A204.1 (cell line): ENCODE results near the gene DIP2C.
"Not testable (repeated sequence)": the region's sequence is repeated elsewhere in the genome, so short reads cannot be mapped to it uniquely, and the experiment has no call there.

Experiments used
- FAIRE-seq: peaks from 2 replicates; lab custom pipeline; 2012; peaks lifted over from hg19 to GRCh38; lab: Jason Lieb, UNC

Gene DIP2C

DNA sequence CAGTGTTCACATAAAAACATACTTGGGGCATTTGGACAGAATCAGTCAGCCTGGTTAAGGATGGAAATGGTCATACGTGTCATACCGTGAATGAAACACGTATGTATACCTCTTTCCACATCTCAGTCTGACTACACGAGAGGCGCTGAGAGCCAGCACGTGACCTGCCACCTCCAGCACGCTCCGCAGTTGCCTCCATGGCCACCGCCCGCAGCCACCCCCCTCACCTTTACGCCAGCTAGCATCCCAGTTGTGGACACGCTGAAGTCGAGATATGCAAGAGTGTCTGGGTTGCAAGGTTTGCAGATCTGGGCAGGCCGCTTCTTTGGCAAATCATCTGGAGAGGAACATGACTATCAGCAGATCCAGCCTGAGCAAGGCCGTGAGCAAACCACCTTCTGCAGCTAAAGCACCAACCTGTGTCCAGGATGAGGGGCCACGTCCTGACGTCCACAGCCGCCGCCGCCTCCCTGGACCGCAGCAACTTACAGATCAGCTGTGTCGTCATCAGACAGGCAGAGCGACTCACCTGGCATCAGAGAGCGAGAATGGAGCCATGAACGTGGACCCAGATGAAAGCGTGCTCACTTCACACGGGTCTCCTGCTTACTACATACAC is 344.8 kb downstream of the DIP2C start:
- no peak for FAIRE-seq

DNA sequence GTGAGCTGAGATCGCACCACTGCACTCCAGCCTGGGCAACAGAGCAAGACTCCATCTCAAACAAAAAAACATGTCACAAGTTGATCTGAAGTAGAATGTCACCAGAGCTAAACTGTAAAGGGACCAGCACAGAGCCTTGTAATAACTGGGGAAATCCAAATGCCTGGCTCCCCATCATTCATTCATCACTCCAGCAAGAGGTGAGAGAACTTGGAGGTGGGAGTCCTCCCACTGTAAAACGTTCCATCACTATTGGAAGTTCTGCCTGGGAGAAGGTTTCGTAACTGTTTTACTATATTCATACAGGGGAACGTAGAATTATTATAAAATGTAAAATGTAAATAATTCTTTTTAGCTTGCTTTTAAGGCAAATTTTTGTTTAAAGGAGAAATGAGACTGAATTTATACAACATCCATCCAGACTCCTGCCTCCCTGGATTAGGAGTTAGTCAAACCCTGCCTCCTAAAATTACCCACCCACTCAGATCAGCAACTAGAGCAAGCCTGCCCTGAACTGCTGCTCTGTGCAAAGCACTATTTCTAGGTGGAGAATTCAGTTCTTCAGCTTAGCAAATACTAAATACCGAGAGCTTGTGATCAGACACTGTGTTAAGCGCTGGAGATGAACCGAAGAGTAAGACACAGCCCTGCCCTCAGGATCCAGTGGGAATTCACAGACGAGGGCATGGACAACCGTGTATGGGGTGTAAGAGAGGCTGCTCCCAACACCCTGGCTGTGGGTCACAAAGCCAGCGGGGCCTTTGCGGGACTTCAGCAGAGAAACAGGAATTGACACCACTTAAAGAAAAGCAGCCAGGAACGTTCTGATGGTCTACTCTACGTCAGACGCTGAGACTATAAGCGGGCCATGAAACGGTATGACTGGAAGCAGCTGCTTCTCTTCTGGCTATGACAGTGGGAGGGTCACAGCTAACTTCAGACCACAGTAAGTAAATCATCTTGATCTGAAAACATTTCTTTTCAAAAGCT is 345.9 kb downstream of the DIP2C start:
- FAIRE-seq, result no peak

DNA sequence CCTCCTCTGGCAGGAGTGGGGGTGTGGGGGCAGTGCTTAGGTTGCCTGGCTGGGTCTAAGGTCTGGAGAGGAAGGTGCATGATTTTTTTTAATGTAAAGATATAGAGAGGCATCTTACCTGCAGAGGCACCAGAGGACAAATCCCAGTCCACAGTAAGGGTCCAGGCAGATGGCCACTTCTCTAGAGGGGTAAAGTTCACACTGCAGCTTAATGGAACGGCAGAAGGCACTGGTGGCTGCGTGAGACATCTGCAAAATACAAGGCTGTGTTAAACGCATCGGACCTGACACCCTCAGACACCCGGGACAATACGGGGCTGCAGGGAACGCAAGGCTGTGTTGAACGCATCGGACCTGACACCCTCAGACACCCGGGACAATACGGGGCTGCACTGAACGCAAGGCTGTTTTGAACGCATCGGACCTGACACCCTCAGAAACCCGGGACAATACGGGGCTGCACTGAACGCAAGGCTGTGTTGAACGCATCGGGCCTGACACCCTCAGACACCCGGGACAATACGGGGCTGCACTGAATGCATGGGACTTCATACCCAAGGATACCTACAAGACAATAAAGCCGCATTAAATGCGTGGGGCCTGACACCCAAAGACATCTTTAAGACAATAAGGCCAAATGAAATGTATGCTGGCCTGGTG is 348.3 kb downstream of the DIP2C start:
- no peak for FAIRE-seq

DNA sequence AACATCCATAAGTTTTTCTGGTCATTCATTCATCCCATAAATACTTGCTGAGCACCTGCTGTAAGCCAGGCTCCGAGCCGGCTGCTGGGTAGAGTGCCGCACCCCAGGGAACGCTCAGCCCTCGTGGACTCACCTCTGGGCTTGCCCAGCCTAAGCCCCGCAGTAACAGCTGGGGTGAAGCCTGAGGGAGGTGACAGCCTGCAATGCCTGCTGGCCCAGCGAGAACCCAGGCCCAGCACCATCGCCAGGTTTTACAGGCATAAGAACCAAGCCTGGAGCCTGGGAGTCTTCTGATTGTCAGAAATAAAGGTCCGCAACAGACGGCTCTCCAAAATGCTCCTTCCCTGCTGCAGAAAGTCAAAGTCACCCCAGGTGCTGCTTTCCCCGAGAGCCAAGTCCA is 348.8 kb downstream of the DIP2C start:
- FAIRE-seq, result no peak

- FAIRE-seq, result no peak
Observed at GRCh38 chr10:339038-339391, 350.5 kb downstream of the DIP2C start.

DNA sequence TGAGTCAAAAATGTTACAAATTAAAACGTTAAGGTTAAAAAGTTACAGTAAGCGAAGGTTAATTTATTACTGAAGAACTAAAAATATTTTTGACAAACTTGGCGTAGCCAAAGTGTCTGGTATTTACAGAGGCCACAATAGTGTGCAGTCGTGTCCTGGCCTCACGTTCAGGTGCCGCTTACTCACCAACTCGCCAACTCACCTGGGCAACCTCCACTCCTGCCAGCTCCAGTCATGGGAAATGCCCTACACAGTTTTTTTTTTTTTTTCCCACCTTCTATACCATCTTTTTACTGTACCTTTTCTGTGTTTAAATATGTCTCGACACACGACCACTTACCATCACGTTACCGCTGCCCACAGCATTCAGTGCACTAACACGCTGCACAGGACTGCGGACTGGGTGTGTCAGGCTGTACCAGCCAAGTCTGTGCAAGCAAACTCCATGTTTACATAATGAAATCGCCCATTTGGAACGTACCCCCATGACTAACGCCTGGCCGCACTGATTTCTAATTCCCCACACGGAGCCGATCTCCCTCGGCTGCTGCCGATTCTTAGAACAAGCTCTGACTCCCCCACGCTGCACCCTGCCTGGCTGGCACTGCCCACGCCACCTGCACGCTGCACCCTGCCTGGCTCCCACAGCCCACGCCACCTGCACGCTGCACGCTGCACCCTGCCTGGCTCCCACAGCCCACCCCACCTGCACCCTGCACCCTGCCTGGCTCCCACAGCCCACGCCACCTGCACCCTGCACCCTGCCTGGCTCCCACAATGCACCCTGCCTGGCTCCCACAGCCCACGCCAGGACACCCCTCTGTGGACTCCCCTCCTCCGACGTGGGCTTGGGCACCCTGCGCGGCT is 351.1 kb downstream of the DIP2C start:
- no peak for FAIRE-seq

GRCh38 chr10:336247-336646 is 353.2 kb downstream of the DIP2C start:
- no peak for FAIRE-seq

DNA sequence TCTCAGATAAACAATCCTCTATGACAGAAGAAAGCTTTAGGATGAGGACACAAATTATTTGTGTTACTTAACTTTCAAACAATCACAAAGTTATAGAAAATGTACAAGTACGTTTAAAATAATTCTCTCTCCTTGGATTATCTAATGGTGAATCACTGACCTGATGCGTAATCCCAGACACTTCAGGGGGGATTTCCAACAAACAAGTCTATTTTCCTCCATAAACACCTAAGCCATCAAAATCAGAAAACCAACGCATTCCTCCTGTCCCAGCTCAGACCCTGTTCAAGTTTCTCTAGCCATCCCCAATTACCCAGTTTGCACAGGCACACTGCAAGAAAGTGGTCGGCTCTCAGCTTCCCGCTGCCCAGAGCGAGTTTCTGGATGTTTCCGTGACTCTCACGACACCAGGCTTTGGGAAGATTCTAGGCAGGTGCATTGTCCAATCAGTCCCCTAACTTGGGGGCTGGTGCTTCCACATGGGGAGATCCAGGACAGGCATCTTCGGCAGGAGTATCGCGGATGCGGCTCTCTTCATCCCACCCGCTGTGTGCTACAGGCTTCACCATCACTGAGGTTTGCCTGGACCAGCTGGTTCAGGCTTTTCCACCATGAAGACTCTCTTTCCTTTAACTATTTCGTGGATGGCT is 354.2 kb downstream of the DIP2C start:
- FAIRE-seq, result no peak

DNA sequence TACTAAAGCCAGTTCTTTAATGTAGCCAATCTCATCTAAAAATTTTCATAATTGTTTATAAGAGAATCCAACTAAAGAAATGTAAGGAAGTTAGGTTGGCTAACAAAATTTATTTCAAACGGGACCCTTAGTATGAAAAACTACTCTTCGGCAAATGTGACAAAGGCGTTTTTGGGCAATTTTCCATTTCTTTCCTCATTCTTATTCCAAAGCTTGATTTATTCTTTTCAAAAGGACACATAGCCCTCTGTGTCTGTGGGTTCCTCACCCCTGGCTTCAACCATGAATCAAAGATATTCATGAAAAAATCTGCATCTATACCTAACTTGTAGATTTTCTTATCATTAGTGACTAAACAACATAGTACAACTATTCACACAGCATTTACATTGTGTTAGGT is 358.3 kb downstream of the DIP2C start:
- no peak for FAIRE-seq

DNA sequence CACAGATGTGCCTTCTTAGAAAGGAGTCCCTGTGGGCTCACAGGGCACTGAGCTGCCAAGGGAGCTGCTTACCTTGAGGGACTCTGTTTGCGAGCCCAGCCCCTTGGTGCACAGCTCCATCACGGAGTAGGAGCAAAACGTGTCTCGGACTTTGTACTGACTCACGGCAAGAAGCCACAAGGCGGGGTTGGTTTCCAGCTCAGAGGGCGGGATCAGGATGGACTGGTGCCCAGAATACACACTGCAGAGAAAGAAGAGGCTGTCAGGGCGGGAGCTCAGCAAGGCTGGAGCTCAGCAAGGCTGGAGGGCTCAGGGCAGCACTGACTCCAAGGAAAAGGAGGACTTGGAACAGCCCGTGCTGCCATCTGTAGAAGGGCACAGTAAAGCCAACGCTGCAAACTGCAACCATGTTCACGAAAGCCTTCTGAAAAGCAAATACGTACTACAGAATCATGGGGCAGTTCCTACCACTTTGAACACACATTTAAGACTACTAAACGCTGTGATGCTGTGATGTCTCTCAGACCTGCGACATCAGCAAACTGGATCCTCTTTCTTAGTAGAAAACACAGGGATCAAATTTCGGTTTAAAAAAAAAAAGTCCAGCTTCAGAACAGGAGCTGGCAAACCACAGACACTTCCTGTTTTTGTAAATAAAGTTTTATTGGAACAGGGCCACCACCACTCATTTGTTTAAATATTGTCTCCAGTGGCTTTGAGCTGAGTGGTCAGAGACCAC is 359.9 kb downstream of the DIP2C start:
- FAIRE-seq, result no peak

GRCh38 chr10:327889-328852 is 361.3 kb downstream of the DIP2C start:
- no peak for FAIRE-seq

- FAIRE-seq, result no peak
Observed at GRCh38 chr10:326894-327635, 362.4 kb downstream of the DIP2C start.

DNA sequence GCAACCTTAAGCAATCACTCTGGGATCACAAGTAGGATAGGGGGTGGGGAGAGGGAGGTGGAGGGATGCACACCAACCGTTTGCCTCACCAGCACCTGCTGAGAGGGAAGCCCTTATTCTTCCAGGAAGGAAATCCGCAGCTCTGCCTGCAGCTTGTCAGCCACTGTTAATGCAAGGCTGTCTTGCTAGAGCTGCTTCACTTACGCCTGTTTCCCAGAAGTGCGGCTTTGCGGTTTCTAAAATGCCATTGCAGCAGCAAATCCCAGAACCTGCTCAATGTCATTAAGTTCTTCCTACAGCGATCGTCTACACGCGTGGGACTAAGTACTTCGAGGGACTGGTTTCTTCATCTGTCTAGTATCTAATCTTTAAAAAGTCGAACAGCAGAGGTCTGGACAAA is 363.1 kb downstream of the DIP2C start:
- FAIRE-seq, result no peak

- no peak for FAIRE-seq
Observed at GRCh38 chr10:325282-325681, 364.2 kb downstream of the DIP2C start.

DNA sequence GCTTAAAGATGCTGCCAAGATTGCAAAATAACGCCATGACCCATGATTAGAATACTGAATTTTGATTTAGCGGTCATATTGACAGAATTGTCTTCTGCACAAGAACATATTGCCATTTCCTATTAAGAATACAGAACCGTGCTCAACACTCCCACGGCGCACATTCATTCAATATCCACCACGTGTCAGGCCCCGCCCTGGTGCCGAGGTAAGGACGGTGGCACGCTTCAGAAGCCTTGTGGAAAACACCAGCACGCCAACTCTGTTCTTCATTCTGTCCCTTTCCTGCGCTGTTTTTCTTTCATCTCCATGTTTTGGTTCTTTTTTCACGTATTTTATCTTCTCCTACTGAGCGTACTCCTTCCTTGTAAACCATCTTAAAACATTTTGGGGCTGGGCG is 364.9 kb downstream of the DIP2C start:
- FAIRE-seq, result no peak

DNA sequence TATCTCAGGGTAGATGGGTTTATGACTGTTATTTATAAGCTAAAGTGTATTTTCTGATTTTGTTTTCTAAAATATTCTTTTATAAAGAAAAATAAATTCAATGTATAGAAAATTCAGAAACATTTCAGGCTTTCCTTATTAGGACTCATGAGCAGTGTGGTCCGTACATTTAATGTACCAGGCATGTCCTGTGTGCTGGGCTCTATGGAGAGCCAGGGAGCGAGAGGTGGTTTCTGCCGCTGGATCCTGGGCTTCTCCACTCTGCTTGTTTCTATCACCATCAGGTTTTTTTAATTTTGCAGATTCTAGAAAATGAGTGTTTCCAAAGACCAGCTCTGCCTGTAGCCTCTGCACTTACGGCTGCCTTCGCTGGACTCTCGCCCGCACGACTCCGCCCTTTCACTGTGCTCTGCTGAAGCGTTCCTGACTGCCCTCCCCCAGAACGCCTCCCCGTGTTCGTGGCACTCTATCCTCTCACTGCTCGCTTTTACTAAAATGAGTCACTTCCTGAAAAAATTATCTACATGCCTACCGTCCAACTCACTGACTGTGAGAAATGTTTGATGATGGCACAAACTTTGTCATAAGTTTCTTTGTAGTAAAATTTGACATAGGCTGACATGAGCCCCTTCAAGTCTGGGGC is 365.7 kb downstream of the DIP2C start:
- FAIRE-seq, result no peak

DNA sequence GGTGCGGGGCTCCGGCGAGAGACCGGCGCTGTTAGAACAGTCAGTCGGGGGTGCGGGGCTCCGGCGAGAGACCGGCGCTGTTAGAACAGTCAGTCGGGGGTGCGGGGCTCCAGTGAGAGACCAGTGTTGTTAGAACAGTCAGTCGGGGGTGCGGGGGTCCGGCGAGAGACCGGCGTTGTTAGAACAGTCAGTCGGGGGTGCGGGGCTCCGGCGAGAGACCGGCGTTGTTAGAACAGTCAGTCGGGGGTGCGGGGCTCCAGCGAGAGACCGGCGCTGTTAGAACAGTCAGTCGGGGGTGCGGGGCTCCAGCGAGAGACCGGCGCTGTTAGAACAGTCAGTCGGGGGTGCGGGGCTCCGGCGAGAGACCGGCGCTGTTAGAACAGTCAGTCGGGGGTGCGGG is 366.4 kb downstream of the DIP2C start:
- not testable (repeated sequence) for FAIRE-seq

DNA sequence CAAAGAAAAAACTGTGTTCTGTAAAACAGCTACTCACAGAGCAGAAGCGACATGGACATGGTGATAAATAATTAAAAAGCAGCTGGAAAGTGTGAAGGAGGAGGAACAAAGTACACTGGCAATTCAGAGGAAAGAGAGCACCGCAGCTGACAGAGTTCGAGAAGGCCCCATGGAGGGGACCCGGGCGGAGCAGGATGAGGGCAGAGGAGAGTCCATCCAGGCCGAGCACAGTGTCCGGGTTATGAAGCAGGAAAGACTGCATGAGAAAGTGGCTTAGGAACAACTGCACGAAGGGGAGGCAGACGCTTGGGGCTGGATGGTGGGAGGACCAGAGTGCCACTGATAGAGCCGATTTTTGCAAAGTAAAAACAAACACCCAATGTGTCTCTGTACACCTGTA is 368.7 kb downstream of the DIP2C start:
- FAIRE-seq, result no peak

DNA sequence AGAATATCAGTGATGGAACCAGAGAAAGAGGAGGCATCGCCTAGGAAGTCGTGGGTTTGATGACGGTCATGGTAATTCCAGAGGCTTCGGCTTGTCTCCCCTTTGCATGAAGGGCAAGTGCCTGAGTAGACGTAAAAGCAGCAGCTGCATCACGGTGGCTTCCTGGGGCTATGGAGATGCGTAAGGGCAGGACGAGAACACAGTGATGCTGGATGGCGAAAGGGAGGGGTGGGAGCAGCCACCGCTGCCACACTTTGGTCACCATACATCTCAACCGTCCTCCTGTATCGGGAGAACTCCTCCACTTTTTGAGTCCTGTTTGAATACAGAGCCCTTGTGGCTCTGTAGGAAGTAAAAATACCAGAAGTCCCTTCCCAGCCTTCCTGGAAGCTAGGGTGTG is 371.5 kb downstream of the DIP2C start:
- FAIRE-seq, result no peak
